Breast epithelium (tissue), 4 donors: ENCODE results near the gene CKB. TPM values are rescaled to one million over a fixed set of nuclear protein-coding genes. Genes with fewer than 3 reads are reported as not detected.
"Not testable (repeated sequence)": the region's sequence is repeated elsewhere in the genome, so short reads cannot be mapped to it uniquely, and the experiment has no call there.

ENCODE experiments used
- DNase-seq, 2 donors: peaks; one replicate each; pipeline ENCODE4 v3.0.0-alpha.2; 2019; ENCODE audit warnings: low spot score in 2 of 2
- H3K27ac ChIP-seq, 2 donors: fragments of 200-600 bp; sonication (generic) in 1 of 2; one replicate each; pipeline ENCODE4 v1.5.1; 2016 to 2019; ENCODE audit warnings: mild to moderate bottlenecking in 1 of 2
- H3K27me3 ChIP-seq, 2 donors: fragments of 200-600 bp; sonication (generic) in 1 of 2; one replicate each; pipeline versions ENCODE4 v1.5.1 to v1.6.0; 2017 to 2019; ENCODE audit warnings: control low read depth in 1 of 2, mild to moderate bottlenecking in 1 of 2
- H3K36me3 ChIP-seq: fragments of 200-600 bp; one replicate; pipeline ENCODE4 v1.5.1; 2019
- H3K4me1 ChIP-seq, 2 donors: fragments of 200-600 bp; sonication (generic); one replicate each; pipeline ENCODE4 v1.5.1; 2016 to 2019; ENCODE audit warnings: control low read depth in 1 of 2
- H3K4me3 ChIP-seq, 3 donors: fragments of 200-600 bp; sonication (generic); 1 replicate in 2 of 3; 2 replicates in 1 of 3; pipeline ENCODE4 v1.5.1; 2016 to 2019; ENCODE audit warnings: mild to moderate bottlenecking in 3 of 3, moderate library complexity in 2 of 3
- H3K9me3 ChIP-seq, 2 donors: fragments of 200-600 bp; sonication (generic) in 1 of 2; one replicate each; pipeline ENCODE4 v1.5.1; 2016 to 2019; ENCODE audit warnings: control low read depth in 1 of 2
- CTCF ChIP-seq, 3 donors: fragments of 450-650 bp; IDR thresholded peaks; one replicate each; pipeline ENCODE4 v1.5.1; 2016 to 2017; ENCODE audit warnings: antibody characterized with exemption in 3 of 3, mild to moderate bottlenecking in 3 of 3, moderate library complexity in 3 of 3
- POLR2A ChIP-seq: fragments of 450-650 bp; IDR thresholded peaks from one replicate; pipeline ENCODE4 v1.6.1; 2016; ENCODE audit warnings: antibody characterized with exemption, mild to moderate bottlenecking, moderate library complexity
- POLR2AphosphoS5 ChIP-seq, 3 donors: sonication (generic); formaldehyde crosslinking; IDR thresholded peaks; one replicate each; pipeline ENCODE4 v1.6.1; 2017; ENCODE audit warnings: antibody characterized with exemption in 3 of 3
- intact Hi-C: fragments of 100-400 bp; cut with DNase I; formaldehyde crosslinking; loops from one replicate; pipeline ENCODE4 v1.15.1; 2023; ENCODE audit warnings: low total_unique reads
- total RNA-seq, 3 donors: library from RNA; depleted of rRNA; stranded (reverse); fragments of >200 nt; gene quantifications; one replicate each; pipeline ENCODE4 v1.1.0, GENCODE V29; 2016

Gene CKB
- total RNA-seq, 3 donors from 2014 or later: 61.6 to 305 (median 83.2) TPM

- intact Hi-C loops: no loop called here
- Histone ChIP-seq H3K4me3 (no peak overlapping the region), H3K9me3 (no peaks in the 10 kb centered on the region), H3K36me3 (no peaks in the 10 kb centered on the region), H3K27ac (no peak overlapping the region), H3K4me1 (peaks cover 3 to 30% of the 10 kb centered on the region in 2 donors), H3K27me3 (no peaks in the 10 kb centered on the region)
- TF ChIP-seq POLR2AphosphoS5 (IDR thresholded peaks at IDR 0.05): no peak
- no peak for TF ChIP-seq POLR2A
- no peak for TF ChIP-seq CTCF (IDR thresholded peaks at IDR 0.05)
- DNase-seq: no peak
These were observed 3.8 kb upstream of the CKB start for GRCh38 chr14:103526247-103526913.

GRCh38 chr14:103525430-103526246 is 3.0 kb upstream of the CKB start:
- H3K36me3 ChIP-seq, intact Hi-C loops, H3K4me3 ChIP-seq, DNase-seq, H3K27ac ChIP-seq, H3K27me3 ChIP-seq, H3K9me3 ChIP-seq: not testable (repeated sequence)
- peaks cover 3 to 28% of the 10 kb centered on the region in 2 donors for H3K4me1 ChIP-seq

- Histone ChIP-seq H3K36me3 (no peaks in the 10 kb centered on the region), H3K4me3 (no peak overlapping the region), H3K27ac (no peak overlapping the region), H3K27me3 (no peaks in the 10 kb centered on the region), H3K4me1 (peaks cover 0 to 16% of the 10 kb centered on the region in 2 donors), H3K9me3 (no peaks in the 10 kb centered on the region)
- no peak for TF ChIP-seq POLR2A
- no peak for TF ChIP-seq CTCF (IDR thresholded peaks at IDR 0.05)
- no peak for TF ChIP-seq POLR2AphosphoS5 (IDR thresholded peaks at IDR 0.05)
- intact Hi-C loops: no loop called here
- no peak for DNase-seq
These were observed 1.6 kb upstream of the CKB start for GRCh38 chr14:103524002-103524935.

- TF ChIP-seq POLR2AphosphoS5 (IDR thresholded peaks at IDR 0.05): no peak
- no peak for TF ChIP-seq POLR2A
- TF ChIP-seq CTCF (IDR thresholded peaks at IDR 0.05): no peak
- no peak overlapping the region for H3K4me3 ChIP-seq
These were observed 935 bp upstream of the CKB start for GRCh38 chr14:103523575-103523954.

GRCh38 chr14:103521951-103522563 is 573 bp downstream of the CKB start:
- Histone ChIP-seq H3K27me3 (no peaks in the 10 kb centered on the region), H3K27ac (peak overlapping the region; percentile 73 to 83), H3K4me1 (peaks cover 0 to 5% of the 10 kb centered on the region in 2 donors), H3K9me3 (no peaks in the 10 kb centered on the region), H3K36me3 (no peaks in the 10 kb centered on the region), H3K4me3 (peak overlapping the region; percentile 54 to 81 (median 61))
- intact Hi-C loops: no loop called here
- DNase-seq: no peak
- TF ChIP-seq POLR2A (no peak), POLR2AphosphoS5 (IDR thresholded peaks at IDR 0.05) (no peak), CTCF (IDR thresholded peaks at IDR 0.05) (no peak)

More at GRCh38 chr14:103523575-103523954, 935 bp upstream of the CKB start:
- no peak for DNase-seq
- no peak overlapping the region for H3K27ac ChIP-seq
- intact Hi-C loops: no loop called here
- H3K27me3 ChIP-seq: no peaks in the 10 kb centered on the region
- H3K36me3 ChIP-seq: no peaks in the 10 kb centered on the region
- peaks cover 0 to 16% of the 10 kb centered on the region in 2 donors for H3K4me1 ChIP-seq
- H3K9me3 ChIP-seq: no peaks in the 10 kb centered on the region
